HCT116 (cell line): ENCODE data around the gene CNTN5. TPM values are rescaled to one million over a fixed set of nuclear protein-coding genes. Genes with fewer than 3 reads are reported as not detected.

Experiments
- ATAC-seq: fragments of 200-7000 bp; cut with Tn5 transposase; 2 replicates; pipeline ENCODE4 v1.9.1; 2020; ENCODE audit warnings: mild to moderate bottlenecking, moderate library complexity
- BruUV-seq: library from RNA; stranded (reverse); fragments of 400-500 nt; replicated peaks from 2 replicates; lab custom pipeline; 2021; lab: Mats Ljungman, UMichigan
- CTCF ChIA-PET: fragments of 300-600 bp; sonication (Branson Sonifier 250); formaldehyde crosslinking; loops from one replicate; lab custom pipeline; 2021; ENCODE audit warnings: antibody characterized with exemption; lab: Charles Lee
- POLR2A ChIA-PET: fragments of 300-600, 350-600 bp; sonication (Branson Sonifier 250); formaldehyde crosslinking; loops from one replicate; lab custom pipeline; 2021; ENCODE audit warnings: antibody characterized with exemption; lab: Charles Lee
- RAD21 ChIA-PET, 2 experiments: fragments of 300-600 bp; sonication (Branson Sonifier 250); formaldehyde crosslinking; loops; one replicate each; lab custom pipeline; 2023; ENCODE audit warnings: low total read pairs in 2 of 2; ENCODE audit not compliant: uncharacterized antibody in 2 of 2, unreplicated experiment in 2 of 2, low non-redundant PET in 1 of 2; lab: Charles Lee
- DNase-seq: peaks from one replicate; pipeline ENCODE4 v3.0.0-alpha.2; 2010; ENCODE audit warnings: low read depth, low spot score
- H2AFZ ChIP-seq: fragments of 200-600 bp; shearing (Covaris generic), sonication (generic); 2 replicates; pipeline ENCODE4 v1.6.1; 2017; ENCODE audit warnings: low read depth, mixed run types, mixed read lengths, antibody characterized with exemption, low read length; ENCODE audit not compliant: poor library complexity, severe bottlenecking
- H3K27ac ChIP-seq: 2 replicates; pipeline ENCODE4 v1.5.1; 2012; ENCODE audit warnings: low read depth, low read length
- H3K27me3 ChIP-seq: fragments of 200-600 bp; sonication (generic); 2 replicates; pipeline ENCODE4 v1.6.1; 2016; ENCODE audit warnings: mixed run types, low read length, mixed read lengths; ENCODE audit not compliant: insufficient read depth
- H3K36me3 ChIP-seq, 2 experiments: fragments of 200-500 bp in 1 of 2; fragments of 200-600 bp in 1 of 2; sonication (Bioruptor generic) in 1 of 2; sonication (generic) in 1 of 2; 2 replicates each; pipeline versions ENCODE4 v1.5.1 to v1.6.1; 2014 to 2016; ENCODE audit warnings: low read length in 2 of 2, inconsistent platforms in 1 of 2, mixed read lengths in 1 of 2, mixed run types in 1 of 2; ENCODE audit not compliant: insufficient read depth in 2 of 2, control insufficient read depth in 1 of 2
- H3K4me1 ChIP-seq, 2 experiments: fragments of 200-600 bp in 1 of 2; sonication (generic) in 1 of 2; 2 replicates each; pipeline versions ENCODE4 v1.5.1 to v1.6.1; 2012 to 2017; ENCODE audit warnings: low read length in 2 of 2, inconsistent platforms in 1 of 2, mild to moderate bottlenecking in 1 of 2, mixed read lengths in 1 of 2, mixed run types in 1 of 2, moderate library complexity in 1 of 2; ENCODE audit not compliant: insufficient read depth in 2 of 2, control insufficient read depth in 1 of 2
- H3K4me2 ChIP-seq: fragments of 200-600 bp; sonication (generic); 2 replicates; pipeline ENCODE4 v1.6.1; 2017; ENCODE audit warnings: mixed run types, low read length, mixed read lengths
- H3K4me3 ChIP-seq, 2 experiments: fragments of 200-600 bp in 1 of 2; sonication (generic) in 1 of 2; replicated peaks in 1 of 2; 2 replicates each; pipeline ENCODE4 v1.5.1; 2011 to 2016; ENCODE audit warnings: low read length in 2 of 2, control low read depth in 1 of 2, low read depth in 1 of 2, mild to moderate bottlenecking in 1 of 2, mixed read lengths in 1 of 2, mixed run types in 1 of 2
- H3K79me2 ChIP-seq: fragments of 200-600 bp; sonication (generic); 2 replicates; pipeline ENCODE4 v1.6.1; 2017; ENCODE audit warnings: mild to moderate bottlenecking, mixed run types, low read length, moderate library complexity, mixed read lengths; ENCODE audit not compliant: insufficient read depth
- H3K9ac ChIP-seq: fragments of 200-600 bp; sonication (generic); 2 replicates; pipeline ENCODE4 v1.6.1; 2016; ENCODE audit warnings: low read length, mixed read lengths
- H3K9me2 ChIP-seq: fragments of 200-600 bp; sonication (generic), shearing (Covaris generic); 2 replicates; pipeline ENCODE4 v1.6.1; 2017; ENCODE audit warnings: mixed run types, mild to moderate bottlenecking, moderate library complexity; ENCODE audit not compliant: insufficient read depth
- H3K9me3 ChIP-seq, 2 experiments: fragments of 200-500 bp in 1 of 2; fragments of 200-600 bp in 1 of 2; sonication (Bioruptor generic) in 1 of 2; sonication (generic) in 1 of 2; 2 replicates each; pipeline ENCODE4 v1.6.1; 2014 to 2017; ENCODE audit warnings: low read length in 2 of 2, mixed read lengths in 2 of 2, inconsistent platforms in 1 of 2, low read depth in 1 of 2, mild to moderate bottlenecking in 1 of 2, mixed run types in 1 of 2, moderate library complexity in 1 of 2; ENCODE audit not compliant: control insufficient read depth in 1 of 2, insufficient read depth in 1 of 2
- H4K20me1 ChIP-seq: fragments of 200-600 bp; sonication (generic), shearing (Covaris generic); 2 replicates; pipeline ENCODE4 v1.6.1; 2017; ENCODE audit warnings: mixed run types, mild to moderate bottlenecking, moderate library complexity; ENCODE audit not compliant: insufficient read depth
- CBX3 ChIP-seq: IDR thresholded peaks from 2 replicates; pipeline ENCODE4 v1.6.1; 2012; ENCODE audit warnings: low read depth
- EZH2 ChIP-seq: fragments of 200-600 bp; sonication (generic); IDR thresholded peaks from 2 replicates; pipeline ENCODE4 v1.6.1; 2017; ENCODE audit warnings: antibody characterized with exemption, mixed run types
- FOSL1 ChIP-seq: IDR thresholded peaks from 2 replicates; pipeline ENCODE4 v1.6.1; 2012; ENCODE audit warnings: low read depth
- SP1 ChIP-seq: IDR thresholded peaks from 2 replicates; pipeline ENCODE4 v1.6.1; 2012; ENCODE audit warnings: low read depth
- SRF ChIP-seq: IDR thresholded peaks from 2 replicates; pipeline ENCODE4 v1.6.1; 2012; ENCODE audit warnings: low read depth
- TCF7L2 ChIP-seq: IDR thresholded peaks from 2 replicates; pipeline ENCODE4 v1.7.0; 2011; ENCODE audit warnings: borderline replicate concordance, inconsistent platforms; ENCODE audit not compliant: insufficient read depth, insufficient read length; ENCODE audit errors: extremely low read depth
- ZFX ChIP-seq: fragments of 450-650 bp; IDR thresholded peaks from 2 replicates; pipeline ENCODE4 v1.6.1; 2017
- intact Hi-C: fragments of 100-400 bp; cut with micrococcal nuclease; formaldehyde crosslinking; loops from 2 replicates; pipeline ENCODE4 v1.10.0; 2022
- total RNA-seq: library from RNA; stranded (reverse); gene quantifications from one replicate; pipeline ENCODE4 v1.2.1, GENCODE V29; 2021; ENCODE audit not compliant: unreplicated experiment
- TF ChIP-seq, protein P1 (sequence below): IDR thresholded peaks from 2 replicates; pipeline ENCODE4 v1.6.1; 2011; ENCODE audit warnings: mild to moderate bottlenecking, low read length, moderate library complexity; ENCODE audit not compliant: insufficient replicate concordance; ENCODE audit errors: extremely low read depth
- TF ChIP-seq, protein P2 (sequence below): IDR thresholded peaks from 2 replicates; pipeline ENCODE4 v1.6.1; 2012; ENCODE audit warnings: low read depth
- TF ChIP-seq, protein P3 (sequence below): IDR thresholded peaks from 2 replicates; pipeline ENCODE4 v1.6.1; 2012

The CNTN5 gene
- total RNA-seq, 1 experiment from 2014 or later: not detected

DNA sequence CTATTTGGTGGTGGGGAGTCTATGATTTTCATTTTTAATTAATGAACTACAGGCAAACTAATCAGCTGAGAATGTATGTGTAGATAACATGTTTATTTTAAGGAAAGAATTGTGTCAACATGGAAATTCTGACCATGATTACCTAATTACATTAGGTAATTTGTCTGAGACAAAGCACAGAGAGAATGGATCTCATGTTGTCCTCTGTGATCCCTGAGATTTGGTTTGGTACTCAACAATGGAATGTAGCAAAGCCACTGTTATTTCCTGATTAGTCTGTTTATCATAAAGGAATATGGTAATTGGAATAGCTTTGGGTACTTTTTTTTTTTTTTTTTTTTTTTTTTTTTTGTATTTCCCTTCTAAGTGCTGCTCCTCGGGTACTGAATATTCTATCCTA, 947.6 kb downstream of the CNTN5 start (continued):
- no peak for TF ChIP-seq CBX3
- TF ChIP-seq, protein P1, sequence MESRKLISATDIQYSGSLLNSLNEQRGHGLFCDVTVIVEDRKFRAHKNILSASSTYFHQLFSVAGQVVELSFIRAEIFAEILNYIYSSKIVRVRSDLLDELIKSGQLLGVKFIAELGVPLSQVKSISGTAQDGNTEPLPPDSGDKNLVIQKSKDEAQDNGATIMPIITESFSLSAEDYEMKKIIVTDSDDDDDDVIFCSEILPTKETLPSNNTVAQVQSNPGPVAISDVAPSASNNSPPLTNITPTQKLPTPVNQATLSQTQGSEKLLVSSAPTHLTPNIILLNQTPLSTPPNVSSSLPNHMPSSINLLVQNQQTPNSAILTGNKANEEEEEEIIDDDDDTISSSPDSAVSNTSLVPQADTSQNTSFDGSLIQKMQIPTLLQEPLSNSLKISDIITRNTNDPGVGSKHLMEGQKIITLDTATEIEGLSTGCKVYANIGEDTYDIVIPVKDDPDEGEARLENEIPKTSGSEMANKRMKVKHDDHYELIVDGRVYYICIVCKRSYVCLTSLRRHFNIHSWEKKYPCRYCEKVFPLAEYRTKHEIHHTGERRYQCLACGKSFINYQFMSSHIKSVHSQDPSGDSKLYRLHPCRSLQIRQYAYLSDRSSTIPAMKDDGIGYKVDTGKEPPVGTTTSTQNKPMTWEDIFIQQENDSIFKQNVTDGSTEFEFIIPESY: no peak

DNA sequence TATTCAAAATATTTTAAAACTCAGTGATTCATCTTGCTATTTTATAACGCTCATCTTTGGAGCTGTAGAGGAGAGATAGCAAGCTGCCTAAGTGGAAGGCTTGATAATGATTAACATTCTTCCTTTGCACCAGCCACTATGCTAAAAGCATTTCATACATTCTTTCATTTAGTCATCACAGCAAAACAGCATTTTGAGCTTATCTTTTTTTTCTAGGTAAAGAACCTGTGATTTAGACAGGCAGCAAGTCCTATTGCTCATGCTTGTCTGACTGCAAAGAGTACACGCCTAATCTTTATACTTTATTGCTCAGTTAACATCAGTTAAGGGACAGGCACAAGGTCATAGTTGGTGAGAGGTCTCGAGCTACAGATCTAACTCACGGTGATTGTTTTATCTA, 953.2 kb downstream of the CNTN5 start:
- Histone ChIP-seq H3K4me3 (no peak overlapping the region), H3K9ac (no peak overlapping the region), H3K9me2 (no peaks in the 10 kb centered on the region), H3K27ac (no peak overlapping the region), H3K9me3 (peaks cover 4 to 6% of the 10 kb centered on the region in 2 experiments; a peak in 2 of 4 replicates), H3K27me3 (no peaks in the 10 kb centered on the region), H3K79me2 (no peaks in the 10 kb centered on the region), H3K4me1 (no peaks in the 10 kb centered on the region), H4K20me1 (no peaks in the 10 kb centered on the region), H2AFZ (no peak overlapping the region), H3K36me3 (no peaks in the 10 kb centered on the region), H3K4me2 (no peak overlapping the region)
- CTCF ChIA-PET: no interaction called here
- BruUV-seq: no TSS peak
- DNase-seq (no peak), ATAC-seq (no peak)
- POLR2A ChIA-PET: no interaction called here
- TF ChIP-seq SP1: no peak
- TF ChIP-seq FOSL1: no peak
- intact Hi-C loops: no loop called here
- RAD21 ChIA-PET: no interaction called here

DNA sequence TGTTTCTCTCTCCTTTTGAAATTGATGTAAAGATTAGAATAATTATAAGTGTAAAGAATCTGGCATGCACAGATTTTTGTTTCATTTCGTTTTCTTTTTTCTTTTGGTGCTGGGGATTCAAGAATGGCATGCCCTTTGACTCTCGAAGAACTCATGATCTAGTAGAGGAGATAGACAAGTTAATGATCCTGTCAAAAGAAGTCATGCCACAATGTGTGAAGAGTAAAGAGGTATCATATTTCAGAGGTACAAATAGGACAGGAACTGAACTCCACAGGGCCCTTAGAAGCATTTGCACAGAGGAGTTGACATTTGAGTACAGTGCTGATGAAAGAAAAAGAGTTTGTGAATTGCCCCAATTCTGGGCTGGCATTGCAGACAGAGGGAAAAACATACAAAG, 958.3 kb downstream of the CNTN5 start:
- Histone ChIP-seq H3K79me2 (no peaks in the 10 kb centered on the region), H4K20me1 (no peaks in the 10 kb centered on the region; the same call in 1 of the 2 replicates), H3K4me3 (no peak overlapping the region), H2AFZ (no peak overlapping the region), H3K4me2 (no peak overlapping the region), H3K9me3 (peaks cover 6 to 7% of the 10 kb centered on the region in 2 experiments; a peak in 1 of 4 replicates), H3K27me3 (no peaks in the 10 kb centered on the region), H3K9ac (no peak overlapping the region), H3K27ac (no peak overlapping the region), H3K9me2 (no peaks in the 10 kb centered on the region), H3K4me1 (no peaks in the 10 kb centered on the region), H3K36me3 (no peaks in the 10 kb centered on the region)
- ChIA-PET CTCF (no interaction called here), POLR2A (no interaction called here), RAD21 (no interaction called here)
- intact Hi-C loops: no loop called here
- TF ChIP-seq, protein P2, sequence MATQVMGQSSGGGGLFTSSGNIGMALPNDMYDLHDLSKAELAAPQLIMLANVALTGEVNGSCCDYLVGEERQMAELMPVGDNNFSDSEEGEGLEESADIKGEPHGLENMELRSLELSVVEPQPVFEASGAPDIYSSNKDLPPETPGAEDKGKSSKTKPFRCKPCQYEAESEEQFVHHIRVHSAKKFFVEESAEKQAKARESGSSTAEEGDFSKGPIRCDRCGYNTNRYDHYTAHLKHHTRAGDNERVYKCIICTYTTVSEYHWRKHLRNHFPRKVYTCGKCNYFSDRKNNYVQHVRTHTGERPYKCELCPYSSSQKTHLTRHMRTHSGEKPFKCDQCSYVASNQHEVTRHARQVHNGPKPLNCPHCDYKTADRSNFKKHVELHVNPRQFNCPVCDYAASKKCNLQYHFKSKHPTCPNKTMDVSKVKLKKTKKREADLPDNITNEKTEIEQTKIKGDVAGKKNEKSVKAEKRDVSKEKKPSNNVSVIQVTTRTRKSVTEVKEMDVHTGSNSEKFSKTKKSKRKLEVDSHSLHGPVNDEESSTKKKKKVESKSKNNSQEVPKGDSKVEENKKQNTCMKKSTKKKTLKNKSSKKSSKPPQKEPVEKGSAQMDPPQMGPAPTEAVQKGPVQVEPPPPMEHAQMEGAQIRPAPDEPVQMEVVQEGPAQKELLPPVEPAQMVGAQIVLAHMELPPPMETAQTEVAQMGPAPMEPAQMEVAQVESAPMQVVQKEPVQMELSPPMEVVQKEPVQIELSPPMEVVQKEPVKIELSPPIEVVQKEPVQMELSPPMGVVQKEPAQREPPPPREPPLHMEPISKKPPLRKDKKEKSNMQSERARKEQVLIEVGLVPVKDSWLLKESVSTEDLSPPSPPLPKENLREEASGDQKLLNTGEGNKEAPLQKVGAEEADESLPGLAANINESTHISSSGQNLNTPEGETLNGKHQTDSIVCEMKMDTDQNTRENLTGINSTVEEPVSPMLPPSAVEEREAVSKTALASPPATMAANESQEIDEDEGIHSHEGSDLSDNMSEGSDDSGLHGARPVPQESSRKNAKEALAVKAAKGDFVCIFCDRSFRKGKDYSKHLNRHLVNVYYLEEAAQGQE: no peak
- TF ChIP-seq, protein P3, sequence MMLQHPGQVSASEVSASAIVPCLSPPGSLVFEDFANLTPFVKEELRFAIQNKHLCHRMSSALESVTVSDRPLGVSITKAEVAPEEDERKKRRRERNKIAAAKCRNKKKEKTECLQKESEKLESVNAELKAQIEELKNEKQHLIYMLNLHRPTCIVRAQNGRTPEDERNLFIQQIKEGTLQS: no peak
- TF ChIP-seq ZFX: no peak
- no peak for TF ChIP-seq EZH2
- TF ChIP-seq FOSL1: no peak
- TF ChIP-seq SRF: no peak
- no peak for TF ChIP-seq TCF7L2
- no TSS peak for BruUV-seq
- ATAC-seq (no peak), DNase-seq (no peak)
